Measurements from ENCODE around the gene CHD8. TPM values are rescaled to one million over a fixed set of nuclear protein-coding genes. Genes with fewer than 3 reads are reported as not detected.

The CHD8 gene
- total and polyA plus RNA-seq, 2 donors (not counting 3 experiments of a cell fraction or from before 2014, with no cell fraction given), result 52.3 to 94.3 TPM

- dilution Hi-C loops (cut with MboI; ENCODE audit: extremely low pct_ligation_motif_present, low sequenced_read_pairs), result no loop called here
- Histone ChIP-seq H3K4me3 (replicated peaks in 1 of 3; ENCODE audit: insufficient read depth in 1 of 3, low read depth in 1 of 3, low read length in 3 of 3) (no peak overlapping the region), H3K9ac (replicated peaks; ENCODE audit: extremely low read depth, insufficient read depth, low read length) (no peak overlapping the region), H4K20me1 (replicated peaks; ENCODE audit: control insufficient read depth, extremely low read depth, insufficient read depth, low read length) (no peaks in the 10 kb centered on the region), H3K79me2 (ENCODE audit: control insufficient read depth, insufficient read depth, low read length) (peaks cover 9% of the 10 kb centered on the region), H2AFZ (ENCODE audit: low read depth, low read length) (no peak overlapping the region), H3K4me2 (ENCODE audit: insufficient read depth, low read length) (no peak overlapping the region), H3K9me1 (replicated peaks; ENCODE audit: control insufficient read depth, extremely low read depth, insufficient read depth, low read length) (no peaks in the 10 kb centered on the region), H3K9me3 (replicated peaks; ENCODE audit: control insufficient read depth, insufficient read depth, low read length) (no peaks in the 10 kb centered on the region), H3K27ac (ENCODE audit: insufficient read depth, low read depth, low read length) (no peak overlapping the region), H3K36me3 (ENCODE audit: control insufficient read depth in 2 of 2, extremely low read depth in 1 of 2, insufficient read depth in 2 of 2, low read length in 2 of 2) (peaks cover 35 to 38% of the 10 kb centered on the region in 2 experiments), H3K4me1 (ENCODE audit: control insufficient read depth, extremely low read depth, insufficient read depth, low read length) (no peaks in the 10 kb centered on the region), H3K27me3 (ENCODE audit: control insufficient read depth in 2 of 2, insufficient read depth in 2 of 2, low read length in 2 of 2) (no peaks in the 10 kb centered on the region)
- TF ChIP-seq POLR2AphosphoS5 (IDR thresholded peaks at IDR 0.05; ENCODE audit: insufficient read depth, low read depth, low read length) (no peak), FOS (IDR thresholded peaks at IDR 0.05; ENCODE audit: borderline replicate concordance, insufficient read depth, low read length) (no peak), MYC (IDR thresholded peaks at IDR 0.05; ENCODE audit: low read depth, low read length) (no peak), MAX (IDR thresholded peaks at IDR 0.05; ENCODE audit: insufficient read depth, insufficient read length) (no peak), CTCF (IDR thresholded peaks at IDR 0.05; ENCODE audit: extremely low read depth in 1 of 2, insufficient read depth in 1 of 2, low read depth in 1 of 2, low read length in 2 of 2) (peak; percentile 34 to 42), GATA2 (IDR thresholded peaks at IDR 0.05; ENCODE audit: insufficient read depth, insufficient read length, low read depth, low read length) (no peak), JUN (IDR thresholded peaks at IDR 0.05; ENCODE audit: borderline replicate concordance, insufficient read depth, insufficient read length, low read depth) (no peak), POLR2A (IDR thresholded peaks at IDR 0.05; ENCODE audit: low read depth, low read length) (peak; percentile 10)
- intact Hi-C loops (cut with micrococcal nuclease), result loop anchor here (1.0 kb wide), 1 partner anchor 58 kb away; no protein-coding TSS in a partner anchor
- POLR2A ChIA-PET, result no interaction called here
- FAIRE-seq (peak; percentile 43), DNase-seq (ENCODE audit: low read depth, low spot score) (peak; percentile 55)
- CTCF ChIA-PET, result interaction anchor here (0.5 to 2.8 kb wide), 31 partner anchors 9 to 212 kb away, joined by 3 to 128 read pairs (median 5); partner anchors contain the start of genes CHD8, METTL3, RAB2B and SALL2
- no TSS peak for BruUV-seq (replicated peaks)
These were observed 42.9 kb upstream of the CHD8 start for GRCh38 chr14:21498540-21499526.

Data from endothelial cell of umbilical vein (primary cell).